ENCODE results near the gene SCO1. TPM values are rescaled to one million over a fixed set of nuclear protein-coding genes. Genes with fewer than 3 reads are reported as not detected.

Gene SCO1
- total RNA-seq, 4 donors from 2014 or later, result 15.4 to 29.6 (median 24.1) TPM

GRCh38 chr17:10640475-10640874 is 56.9 kb downstream of the SCO1 start:
- no peaks in the 10 kb centered on the region for H3K27me3 ChIP-seq
- H3K27ac ChIP-seq, result no peak overlapping the region
- no peaks in the 10 kb centered on the region for H3K4me1 ChIP-seq
- no peak for ATAC-seq
- peaks cover 0 to 81% of the 10 kb centered on the region in 2 donors for H3K36me3 ChIP-seq
- H3K4me3 ChIP-seq, result no peak overlapping the region
- WGBS, 2 donors (ENCODE audit: low coverage in 1 of 2), result 36 to 68% methylated on average over 2 to 3 of the region's 3 CpGs
- H3K9me3 ChIP-seq, result no peaks in the 10 kb centered on the region
- TF ChIP-seq POLR2AphosphoS5 (IDR thresholded peaks at IDR 0.05) (no peak), EP300 (IDR thresholded peaks at IDR 0.05) (no peak), POLR2A (IDR thresholded peaks at IDR 0.05) (no peak), CTCF (IDR thresholded peaks at IDR 0.05) (no peak)

DNA sequence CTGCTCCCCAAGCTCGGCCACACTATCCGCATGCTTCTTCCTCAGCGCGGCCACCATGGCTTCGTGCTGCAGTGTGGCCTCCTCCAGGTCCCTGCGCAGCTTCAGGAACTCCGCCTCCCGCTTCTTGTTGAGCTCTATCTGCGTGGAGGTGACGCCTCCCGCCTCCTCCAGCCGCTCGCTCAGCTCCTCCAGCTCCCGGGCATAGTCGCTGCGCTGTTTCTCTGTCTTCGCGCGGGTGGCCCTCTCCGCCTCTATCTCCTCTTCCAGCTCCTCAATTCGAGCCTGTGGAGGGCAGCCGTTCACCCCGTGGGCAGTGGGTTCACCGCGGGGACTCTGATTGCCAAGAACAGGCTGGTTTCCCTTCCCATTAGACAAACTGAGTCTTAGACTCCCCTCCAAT is 59.2 kb downstream of the SCO1 start:
- Histone ChIP-seq H3K4me1 (no peaks in the 10 kb centered on the region), H3K27me3 (no peaks in the 10 kb centered on the region), H3K4me3 (no peak overlapping the region), H3K9me3 (no peaks in the 10 kb centered on the region), H3K27ac (no peak overlapping the region), H3K36me3 (peaks cover 0 to 84% of the 10 kb centered on the region in 2 donors)
- WGBS, 2 donors (ENCODE audit: low coverage in 1 of 2), result 91 to 93% methylated on average over 19 to 25 of the region's 25 CpGs
- TF ChIP-seq EP300 (IDR thresholded peaks at IDR 0.05) (no peak), CTCF (IDR thresholded peaks at IDR 0.05) (no peak), POLR2AphosphoS5 (IDR thresholded peaks at IDR 0.05) (no peak), POLR2A (IDR thresholded peaks at IDR 0.05) (no peak)
- no peak for ATAC-seq

GRCh38 chr17:10635290-10635689 is 62.0 kb downstream of the SCO1 start:
- WGBS, 2 donors (ENCODE audit: low coverage in 1 of 2), result 75 to 80% methylated on average over 3 to 12 of the region's 14 CpGs
- H3K36me3 ChIP-seq, result peaks cover 0 to 81% of the 10 kb centered on the region in 2 donors
- H3K4me1 ChIP-seq, result no peaks in the 10 kb centered on the region

GRCh38 chr17:10633738-10634379 is 63.5 kb downstream of the SCO1 start:
- 81 to 87% methylated on average over 5 to 15 of the region's 15 CpGs for WGBS, 2 donors (ENCODE audit: low coverage in 1 of 2)

More at GRCh38 chr17:10635290-10635689, 62.0 kb downstream of the SCO1 start:
- Histone ChIP-seq H3K4me3 (no peak overlapping the region), H3K9me3 (no peaks in the 10 kb centered on the region), H3K27ac (no peak overlapping the region), H3K27me3 (no peaks in the 10 kb centered on the region)
- TF ChIP-seq EP300 (IDR thresholded peaks at IDR 0.05) (no peak), POLR2A (IDR thresholded peaks at IDR 0.05) (no peak), POLR2AphosphoS5 (IDR thresholded peaks at IDR 0.05) (no peak), CTCF (IDR thresholded peaks at IDR 0.05) (no peak)
- no peak for ATAC-seq

More at GRCh38 chr17:10633738-10634379, 63.5 kb downstream of the SCO1 start:
- no peak for TF ChIP-seq CTCF (IDR thresholded peaks at IDR 0.05)
- no peaks in the 10 kb centered on the region for H3K9me3 ChIP-seq
- H3K36me3 ChIP-seq, result peaks cover 0 to 81% of the 10 kb centered on the region in 2 donors
- H3K27ac ChIP-seq, result no peak overlapping the region
- no peak overlapping the region for H3K4me3 ChIP-seq
- no peaks in the 10 kb centered on the region for H3K27me3 ChIP-seq
- H3K4me1 ChIP-seq, result no peaks in the 10 kb centered on the region
- ATAC-seq, result no peak

Measured in gastroesophageal sphincter (tissue), 4 donors.